Neural progenitor cell (in vitro differentiated cells): ENCODE results near the gene C8G.

Experiments
- CTCF ChIP-seq: fragments of 200-600 bp; sonication (generic); IDR thresholded peaks from 2 replicates; pipeline ENCODE4 v1.5.1; 2017; ENCODE audit warnings: antibody characterized with exemption, mild to moderate bottlenecking
- EZH2 ChIP-seq: fragments of 200-600 bp; sonication (generic); IDR thresholded peaks from 2 replicates; pipeline ENCODE4 v1.6.1; 2017; ENCODE audit warnings: antibody characterized with exemption, mild to moderate bottlenecking, moderate library complexity

- no peak for TF ChIP-seq CTCF
- no peak for TF ChIP-seq EZH2
Observed at GRCh38 chr9:136920069-136920468, 25.0 kb upstream of the C8G start.
